ENCODE measurements around the gene ASCC2. TPM values are rescaled to one million over a fixed set of nuclear protein-coding genes. Genes with fewer than 3 reads are reported as not detected.

Gene ASCC2
- total RNA-seq, 4 donors from 2014 or later, result 26.4 to 45.2 (median 35.6) TPM

DNA sequence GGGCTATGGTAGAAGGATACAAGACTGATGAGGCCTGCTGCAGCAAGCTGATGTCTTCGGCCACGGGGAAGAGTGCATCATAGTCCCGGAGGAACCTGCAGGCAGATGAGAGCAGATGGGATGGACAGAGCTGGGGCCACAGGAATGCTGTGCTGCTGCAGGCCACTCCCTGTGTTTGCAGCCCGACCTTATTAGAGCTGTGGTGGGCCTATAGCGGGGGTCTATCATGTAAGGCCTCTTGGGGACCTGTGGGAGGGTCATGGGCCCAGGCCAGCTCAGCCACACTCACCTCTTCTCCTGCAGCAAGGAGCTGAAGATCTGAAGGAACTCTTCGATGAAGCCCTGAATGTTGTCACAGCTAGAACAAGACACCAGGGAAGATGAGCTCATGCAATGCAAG, 31.9 kb downstream of the ASCC2 start:
- intact Hi-C loops (cut with DNase I; ENCODE audit: low total_unique reads), result no loop called here
- H3K36me3 ChIP-seq, result peaks cover 0 to 79% of the 10 kb centered on the region in 2 donors
- H3K27ac ChIP-seq, result no peak overlapping the region
- no peaks in the 10 kb centered on the region for H3K9me3 ChIP-seq
- TF ChIP-seq, protein P1, sequence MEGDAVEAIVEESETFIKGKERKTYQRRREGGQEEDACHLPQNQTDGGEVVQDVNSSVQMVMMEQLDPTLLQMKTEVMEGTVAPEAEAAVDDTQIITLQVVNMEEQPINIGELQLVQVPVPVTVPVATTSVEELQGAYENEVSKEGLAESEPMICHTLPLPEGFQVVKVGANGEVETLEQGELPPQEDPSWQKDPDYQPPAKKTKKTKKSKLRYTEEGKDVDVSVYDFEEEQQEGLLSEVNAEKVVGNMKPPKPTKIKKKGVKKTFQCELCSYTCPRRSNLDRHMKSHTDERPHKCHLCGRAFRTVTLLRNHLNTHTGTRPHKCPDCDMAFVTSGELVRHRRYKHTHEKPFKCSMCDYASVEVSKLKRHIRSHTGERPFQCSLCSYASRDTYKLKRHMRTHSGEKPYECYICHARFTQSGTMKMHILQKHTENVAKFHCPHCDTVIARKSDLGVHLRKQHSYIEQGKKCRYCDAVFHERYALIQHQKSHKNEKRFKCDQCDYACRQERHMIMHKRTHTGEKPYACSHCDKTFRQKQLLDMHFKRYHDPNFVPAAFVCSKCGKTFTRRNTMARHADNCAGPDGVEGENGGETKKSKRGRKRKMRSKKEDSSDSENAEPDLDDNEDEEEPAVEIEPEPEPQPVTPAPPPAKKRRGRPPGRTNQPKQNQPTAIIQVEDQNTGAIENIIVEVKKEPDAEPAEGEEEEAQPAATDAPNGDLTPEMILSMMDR (IDR thresholded peaks at IDR 0.05 in 4 of 5, conservative IDR thresholded peaks at IDR 0.05 in 1 of 5), result no peak
- TF ChIP-seq POLR2A (IDR thresholded peaks at IDR 0.05), result no peak
- DNase-seq (no peak), ATAC-seq (no peak)
- in situ Hi-C loops (cut with MboI; ENCODE audit: low sequenced_read_pairs in 4 of 4), result no loop called here
- H3K4me1 ChIP-seq, result peaks cover 18 to 28% of the 10 kb centered on the region in 2 donors
- H3K27me3 ChIP-seq, result no peaks in the 10 kb centered on the region
- H3K4me3 ChIP-seq, result no peak overlapping the region

DNA sequence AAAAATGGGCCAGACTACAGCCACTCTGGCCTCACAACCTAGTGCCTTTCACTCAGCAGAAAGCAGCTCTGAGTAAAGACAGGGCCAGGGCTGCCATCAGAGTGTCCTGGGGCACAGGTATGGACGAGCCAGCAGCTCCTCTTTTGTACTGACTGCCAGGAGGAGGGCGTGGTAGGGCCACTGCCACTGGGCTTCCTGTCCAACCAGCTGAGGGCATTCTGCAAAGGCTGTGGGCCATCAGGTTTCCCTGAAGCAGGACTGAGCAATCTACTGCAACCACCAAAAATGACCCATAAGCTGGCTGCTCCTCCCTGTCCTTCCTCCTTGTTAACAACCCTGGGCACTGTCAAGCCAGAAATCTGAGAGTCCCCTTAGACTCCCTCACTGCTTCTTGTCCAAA, 33.1 kb downstream of the ASCC2 start:
- TF ChIP-seq POLR2A (IDR thresholded peaks at IDR 0.05), result no peak
- TF ChIP-seq, protein P1 (IDR thresholded peaks at IDR 0.05 in 4 of 5, conservative IDR thresholded peaks at IDR 0.05 in 1 of 5), result no peak
- DNase-seq, result no peak
- in situ Hi-C loops (cut with MboI; ENCODE audit: low sequenced_read_pairs in 4 of 4), result no loop called here
- H3K4me3 ChIP-seq, result no peak overlapping the region
- H3K27ac ChIP-seq, result peak overlapping the region in 2 of 4 donors; percentile 44 to 60
- H3K9me3 ChIP-seq, result no peaks in the 10 kb centered on the region
- intact Hi-C loops (cut with DNase I; ENCODE audit: low total_unique reads), result no loop called here
- peaks cover 22 to 37% of the 10 kb centered on the region in 2 donors for H3K4me1 ChIP-seq
- no peaks in the 10 kb centered on the region for H3K27me3 ChIP-seq
- peaks cover 0 to 82% of the 10 kb centered on the region in 2 donors for H3K36me3 ChIP-seq
- ATAC-seq, result no peak

DNA sequence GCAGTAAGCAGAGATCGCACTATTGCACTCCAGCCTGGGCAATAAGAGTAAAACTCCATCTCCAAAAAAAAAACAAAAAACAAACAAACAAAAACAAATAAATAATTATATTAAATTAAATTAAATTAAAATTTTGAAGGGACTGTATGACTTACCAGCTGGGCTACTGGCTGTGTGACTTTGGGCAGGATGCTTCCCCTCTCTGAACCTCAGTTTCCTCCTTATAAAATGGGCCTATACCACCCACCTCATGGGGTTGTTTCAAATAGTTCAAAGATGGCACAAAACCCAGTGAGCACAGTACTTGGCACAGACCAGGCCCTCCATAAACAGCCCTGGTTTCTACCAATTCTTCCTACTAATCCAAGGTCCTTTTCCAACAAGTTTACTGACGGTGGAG, 34.9 kb downstream of the ASCC2 start:
- DNase-seq, result no peak
- in situ Hi-C loops (cut with MboI; ENCODE audit: low sequenced_read_pairs in 4 of 4) (no loop called here), intact Hi-C loops (cut with DNase I; ENCODE audit: low total_unique reads) (no loop called here)
- Histone ChIP-seq H3K9me3 (no peaks in the 10 kb centered on the region), H3K4me3 (no peak overlapping the region), H3K27me3 (no peaks in the 10 kb centered on the region), H3K4me1 (peaks cover 40 to 54% of the 10 kb centered on the region in 2 donors), H3K27ac (peak overlapping the region in 2 of 4 donors; percentile 44 to 60), H3K36me3 (peaks cover 0 to 69% of the 10 kb centered on the region in 2 donors)
- ATAC-seq, result no peak
- TF ChIP-seq POLR2A (IDR thresholded peaks at IDR 0.05), result no peak
- TF ChIP-seq, protein P1 (IDR thresholded peaks at IDR 0.05 in 4 of 5, conservative IDR thresholded peaks at IDR 0.05 in 1 of 5), result no peak

DNA sequence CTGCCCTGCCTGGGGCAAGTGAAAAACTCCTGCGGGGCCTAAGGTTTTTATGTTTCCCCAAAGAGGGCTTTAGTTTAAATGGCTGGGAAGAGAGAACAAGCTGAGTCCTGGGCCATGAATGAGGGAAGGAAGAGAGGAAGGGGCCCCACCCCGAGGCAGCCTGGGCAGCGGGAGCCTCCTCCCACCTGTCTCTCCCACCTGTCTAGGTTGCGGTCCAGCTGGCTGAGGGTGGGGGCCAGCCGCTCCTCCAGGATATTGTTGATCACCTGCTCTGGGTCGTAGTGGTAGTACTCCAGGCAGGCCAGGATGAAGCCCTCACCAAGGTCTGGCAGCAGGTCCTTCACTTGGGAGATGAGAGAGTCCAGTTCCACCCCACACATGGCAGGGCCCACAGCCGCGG, 36.3 kb downstream of the ASCC2 start:
- intact Hi-C loops (cut with DNase I; ENCODE audit: low total_unique reads), result no loop called here
- Histone ChIP-seq H3K27ac (peak overlapping the region; percentile 88 to 94 (median 92)), H3K9me3 (no peaks in the 10 kb centered on the region), H3K36me3 (peaks cover 0 to 56% of the 10 kb centered on the region in 2 donors), H3K27me3 (no peaks in the 10 kb centered on the region), H3K4me1 (peaks cover 54 to 64% of the 10 kb centered on the region in 2 donors), H3K4me3 (no peak overlapping the region)
- in situ Hi-C loops (cut with MboI; ENCODE audit: low sequenced_read_pairs in 4 of 4), result no loop called here
- peak in 1 of 2 donors; percentile 39 for DNase-seq
- no peak for ATAC-seq
- no peak for TF ChIP-seq POLR2A (IDR thresholded peaks at IDR 0.05)
- TF ChIP-seq, protein P1 (IDR thresholded peaks at IDR 0.05 in 4 of 5, conservative IDR thresholded peaks at IDR 0.05 in 1 of 5), result no peak

DNA sequence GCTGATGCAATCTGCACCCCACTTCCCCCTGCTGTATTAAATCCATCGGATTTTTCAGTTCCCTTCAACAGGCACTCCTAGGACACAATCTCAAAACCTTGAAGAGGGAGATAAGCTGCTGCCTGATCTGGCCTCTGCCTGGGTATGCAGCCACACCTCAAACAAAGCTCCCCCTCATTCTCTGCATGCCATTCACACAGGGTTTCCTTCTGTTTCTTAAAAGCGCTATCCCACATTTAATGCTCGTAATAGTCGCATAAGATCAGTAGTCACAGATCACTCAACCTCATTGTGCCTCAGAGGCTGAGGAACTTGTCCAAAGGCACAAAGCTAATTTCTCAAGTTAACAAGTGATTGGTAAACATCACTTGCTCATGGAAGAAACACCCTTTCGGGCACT, 36.9 kb downstream of the ASCC2 start:
- ATAC-seq, result no peak

More for the DNA sequence above, 36.9 kb downstream of the ASCC2 start:
- peak overlapping the region; percentile 88 to 94 (median 92) for H3K27ac ChIP-seq
- no peak for DNase-seq
- H3K9me3 ChIP-seq, result no peaks in the 10 kb centered on the region
- peaks cover 59 to 65% of the 10 kb centered on the region in 2 donors for H3K4me1 ChIP-seq
- H3K4me3 ChIP-seq, result no peak overlapping the region
- no peaks in the 10 kb centered on the region for H3K27me3 ChIP-seq
- TF ChIP-seq, protein P1 (IDR thresholded peaks at IDR 0.05 in 4 of 5, conservative IDR thresholded peaks at IDR 0.05 in 1 of 5), result no peak
- TF ChIP-seq POLR2A (IDR thresholded peaks at IDR 0.05), result no peak
- in situ Hi-C loops (cut with MboI; ENCODE audit: low sequenced_read_pairs in 4 of 4), result no loop called here
- peaks cover 0 to 50% of the 10 kb centered on the region in 2 donors for H3K36me3 ChIP-seq
- intact Hi-C loops (cut with DNase I; ENCODE audit: low total_unique reads), result no loop called here

All from gastrocnemius medialis (tissue), 4 donors.